ENCODE results near the gene RARS1.

Gene RARS1

GRCh38 chr5:168568738-168569137, 82.5 kb downstream of the RARS1 start:
- H2AFZ ChIP-seq (ENCODE audit: low read depth, low read length), result no peak overlapping the region
- peaks cover 5% of the 10 kb centered on the region for H3K4me1 ChIP-seq (ENCODE audit: low read length)
- TF ChIP-seq EZH2phosphoT487 (IDR thresholded peaks at IDR 0.05; ENCODE audit: low read depth), result no peak
- no peak for TF ChIP-seq CTCF (IDR thresholded peaks at IDR 0.05; ENCODE audit: low read depth, low read length)
- no peaks in the 10 kb centered on the region for H3K27me3 ChIP-seq (ENCODE audit: low read depth, low read length)
- H3K4me3 ChIP-seq (ENCODE audit: low read length), result no peak overlapping the region
- no peak overlapping the region for H3K4me2 ChIP-seq (ENCODE audit: low read length)
- peaks cover 77% of the 10 kb centered on the region for H4K20me1 ChIP-seq (ENCODE audit: insufficient read depth, low read length)
- H3K9me3 ChIP-seq (ENCODE audit: insufficient read depth, low read length), result no peaks in the 10 kb centered on the region
- H3K9ac ChIP-seq (ENCODE audit: low read length), result no peak overlapping the region
- peaks cover 40% of the 10 kb centered on the region for H3K36me3 ChIP-seq (replicated peaks; ENCODE audit: low read depth, low read length)
- peaks cover 89% of the 10 kb centered on the region for H3K79me2 ChIP-seq (ENCODE audit: low read length)
- no peak overlapping the region for H3K27ac ChIP-seq (ENCODE audit: low read length)

Measured in OCI-LY3 (cell line).